SK-N-SH (cell line): ENCODE results near the gene RELN.

Experiments
- EP300 ChIP-seq, 2 experiments: IDR thresholded peaks; 2 replicates each; pipeline versions ENCODE4 v1.4.0 to v1.6.1; 2012; ENCODE audit warnings: borderline replicate concordance in 1 of 2, low read depth in 1 of 2, low read length in 1 of 2
- GATA2 ChIP-seq: sonication (generic); formaldehyde crosslinking; IDR thresholded peaks from 2 replicates; pipeline ENCODE4 v1.5.0; 2020; ENCODE audit warnings: mild to moderate bottlenecking, missing genetic modification reagents
- JUND ChIP-seq: IDR thresholded peaks from 2 replicates; pipeline ENCODE4 v1.4.0; 2012
- TEAD4 ChIP-seq: IDR thresholded peaks from 2 replicates; pipeline ENCODE4 v1.4.0; 2012; ENCODE audit warnings: mild to moderate bottlenecking, borderline replicate concordance; ENCODE audit not compliant: insufficient read depth
- TF ChIP-seq, protein P1 (sequence below): fragments of 200-600 bp; sonication (generic); IDR thresholded peaks from 2 replicates; pipeline ENCODE4 v1.6.1; 2017; ENCODE audit warnings: antibody characterized with exemption, mild to moderate bottlenecking, moderate library complexity
- TF ChIP-seq, protein P2 (sequence below): IDR thresholded peaks from 2 replicates; pipeline ENCODE4 v1.6.1; 2012; ENCODE audit warnings: mild to moderate bottlenecking, low read depth, low read length, moderate library complexity

DNA sequence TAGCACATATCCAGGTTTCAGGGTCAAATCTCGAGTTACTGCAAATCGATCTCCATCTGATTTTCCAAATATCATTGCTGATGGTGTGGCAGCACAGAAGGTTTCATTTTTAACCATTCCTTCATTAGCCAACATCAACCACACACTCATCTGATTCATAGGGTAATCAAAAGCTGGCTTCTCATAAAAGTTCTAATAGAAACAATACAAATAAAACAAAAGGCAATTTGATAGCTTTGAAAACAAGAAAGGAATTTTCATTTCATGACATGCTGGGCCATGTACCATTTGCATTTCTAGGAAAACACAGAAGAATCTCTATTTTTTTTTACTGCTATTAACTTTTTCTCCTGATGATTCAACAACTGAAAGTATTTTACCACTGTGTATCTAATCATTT, 395.8 kb downstream of the RELN start:
- no peak for TF ChIP-seq EP300 (IDR thresholded peaks at IDR 0.05; ENCODE audit: borderline replicate concordance in 1 of 2, low read depth in 1 of 2, low read length in 1 of 2)
- no peak for TF ChIP-seq TEAD4
- TF ChIP-seq, protein P1, sequence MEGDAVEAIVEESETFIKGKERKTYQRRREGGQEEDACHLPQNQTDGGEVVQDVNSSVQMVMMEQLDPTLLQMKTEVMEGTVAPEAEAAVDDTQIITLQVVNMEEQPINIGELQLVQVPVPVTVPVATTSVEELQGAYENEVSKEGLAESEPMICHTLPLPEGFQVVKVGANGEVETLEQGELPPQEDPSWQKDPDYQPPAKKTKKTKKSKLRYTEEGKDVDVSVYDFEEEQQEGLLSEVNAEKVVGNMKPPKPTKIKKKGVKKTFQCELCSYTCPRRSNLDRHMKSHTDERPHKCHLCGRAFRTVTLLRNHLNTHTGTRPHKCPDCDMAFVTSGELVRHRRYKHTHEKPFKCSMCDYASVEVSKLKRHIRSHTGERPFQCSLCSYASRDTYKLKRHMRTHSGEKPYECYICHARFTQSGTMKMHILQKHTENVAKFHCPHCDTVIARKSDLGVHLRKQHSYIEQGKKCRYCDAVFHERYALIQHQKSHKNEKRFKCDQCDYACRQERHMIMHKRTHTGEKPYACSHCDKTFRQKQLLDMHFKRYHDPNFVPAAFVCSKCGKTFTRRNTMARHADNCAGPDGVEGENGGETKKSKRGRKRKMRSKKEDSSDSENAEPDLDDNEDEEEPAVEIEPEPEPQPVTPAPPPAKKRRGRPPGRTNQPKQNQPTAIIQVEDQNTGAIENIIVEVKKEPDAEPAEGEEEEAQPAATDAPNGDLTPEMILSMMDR = no peak
- TF ChIP-seq, protein P2, sequence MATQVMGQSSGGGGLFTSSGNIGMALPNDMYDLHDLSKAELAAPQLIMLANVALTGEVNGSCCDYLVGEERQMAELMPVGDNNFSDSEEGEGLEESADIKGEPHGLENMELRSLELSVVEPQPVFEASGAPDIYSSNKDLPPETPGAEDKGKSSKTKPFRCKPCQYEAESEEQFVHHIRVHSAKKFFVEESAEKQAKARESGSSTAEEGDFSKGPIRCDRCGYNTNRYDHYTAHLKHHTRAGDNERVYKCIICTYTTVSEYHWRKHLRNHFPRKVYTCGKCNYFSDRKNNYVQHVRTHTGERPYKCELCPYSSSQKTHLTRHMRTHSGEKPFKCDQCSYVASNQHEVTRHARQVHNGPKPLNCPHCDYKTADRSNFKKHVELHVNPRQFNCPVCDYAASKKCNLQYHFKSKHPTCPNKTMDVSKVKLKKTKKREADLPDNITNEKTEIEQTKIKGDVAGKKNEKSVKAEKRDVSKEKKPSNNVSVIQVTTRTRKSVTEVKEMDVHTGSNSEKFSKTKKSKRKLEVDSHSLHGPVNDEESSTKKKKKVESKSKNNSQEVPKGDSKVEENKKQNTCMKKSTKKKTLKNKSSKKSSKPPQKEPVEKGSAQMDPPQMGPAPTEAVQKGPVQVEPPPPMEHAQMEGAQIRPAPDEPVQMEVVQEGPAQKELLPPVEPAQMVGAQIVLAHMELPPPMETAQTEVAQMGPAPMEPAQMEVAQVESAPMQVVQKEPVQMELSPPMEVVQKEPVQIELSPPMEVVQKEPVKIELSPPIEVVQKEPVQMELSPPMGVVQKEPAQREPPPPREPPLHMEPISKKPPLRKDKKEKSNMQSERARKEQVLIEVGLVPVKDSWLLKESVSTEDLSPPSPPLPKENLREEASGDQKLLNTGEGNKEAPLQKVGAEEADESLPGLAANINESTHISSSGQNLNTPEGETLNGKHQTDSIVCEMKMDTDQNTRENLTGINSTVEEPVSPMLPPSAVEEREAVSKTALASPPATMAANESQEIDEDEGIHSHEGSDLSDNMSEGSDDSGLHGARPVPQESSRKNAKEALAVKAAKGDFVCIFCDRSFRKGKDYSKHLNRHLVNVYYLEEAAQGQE = no peak
- no peak for TF ChIP-seq JUND
- TF ChIP-seq GATA2 = no peak
